Stimulated activated CD8-positive, alpha-beta memory T cell treated with anti-CD3 and anti-CD28 coated beads, Interleukin-7, amount 100 ng/mL, for 48 hours (primary cell): ENCODE data around the gene FBXL12.
A peak's percentile ranks its signal among the peaks of the same experiment; 100 is the strongest.
"Not testable (repeated sequence)": the region's sequence is repeated elsewhere in the genome, so short reads cannot be mapped to it uniquely, and the experiment has no call there.

Source experiments
- DNase-seq, 2 donors: peaks; one replicate each; pipeline ENCODE4 v3.0.0-alpha.2; 2020; ENCODE audit warnings: low read depth in 1 of 2; ENCODE audit errors: extremely low read depth in 1 of 2

FBXL12 gene

GRCh38 chr19:9818734-9819595 is at the start of gene FBXL12:
Gene FBXL12 (minus strand): TSS chr19:9819079. CDS start chr19:9818813, 266 bp downstream.
- peak; percentile 100 for DNase-seq

- no peak for DNase-seq
These were observed 47.0 kb upstream of the FBXL12 start for GRCh38 chr19:9865732-9866501.

GRCh38 chr19:9863759-9864158 is 44.9 kb upstream of the FBXL12 start:
- no peak for DNase-seq

GRCh38 chr19:9862938-9863337 is 44.1 kb upstream of the FBXL12 start:
- no peak for DNase-seq

- DNase-seq = no peak
These were observed 42.6 kb upstream of the FBXL12 start for GRCh38 chr19:9861503-9861902.

GRCh38 chr19:9860407-9860806 is 41.5 kb upstream of the FBXL12 start:
- no peak for DNase-seq

GRCh38 chr19:9858766-9859165 is 39.9 kb upstream of the FBXL12 start:
- DNase-seq = no peak

- no peak for DNase-seq
These were observed 39.3 kb upstream of the FBXL12 start for GRCh38 chr19:9857920-9858746.

- no peak for DNase-seq
These were observed 38.3 kb upstream of the FBXL12 start for GRCh38 chr19:9857076-9857721.

GRCh38 chr19:9856609-9857008 is 37.7 kb upstream of the FBXL12 start:
- no peak for DNase-seq

GRCh38 chr19:9854282-9854846 is 35.5 kb upstream of the FBXL12 start:
- no peak for DNase-seq

GRCh38 chr19:9850235-9850959 is 31.5 kb upstream of the FBXL12 start:
- no peak for DNase-seq

GRCh38 chr19:9849791-9850190 is 30.9 kb upstream of the FBXL12 start:
- DNase-seq = no peak

GRCh38 chr19:9848762-9849161 is 29.9 kb upstream of the FBXL12 start:
- no peak for DNase-seq

- no peak for DNase-seq
These were observed 29.2 kb upstream of the FBXL12 start for GRCh38 chr19:9848060-9848459.

GRCh38 chr19:9847087-9847671 is 28.3 kb upstream of the FBXL12 start:
- peak; percentile 33 to 56 for DNase-seq

GRCh38 chr19:9843626-9844273 is 24.9 kb upstream of the FBXL12 start:
- not testable (repeated sequence) for DNase-seq

GRCh38 chr19:9842834-9843625 is 24.2 kb upstream of the FBXL12 start:
- DNase-seq = no peak
